CD4-positive, alpha-beta T cell treated with Interleukin-12 subunit alpha and Interleukin-12 subunit beta, for 1 hour (primary cell): Measurements from ENCODE around the gene TMC1.
A peak's percentile ranks its signal among the peaks of the same experiment; 100 is the strongest.
"Not testable (repeated sequence)": the region's sequence is repeated elsewhere in the genome, so short reads cannot be mapped to it uniquely, and the experiment has no call there.

ENCODE experiments used
- DNase-seq: peaks from one replicate; pipeline ENCODE4 v3.0.0-alpha.2; 2020

Gene TMC1

GRCh38 chr9:72827950-72828731, 306.7 kb downstream of the TMC1 start:
- no peak for DNase-seq

- DNase-seq, result no peak
Observed at GRCh38 chr9:72834994-72835393, 313.6 kb downstream of the TMC1 start.

GRCh38 chr9:72836790-72837189, 315.4 kb downstream of the TMC1 start:
- no peak for DNase-seq

- DNase-seq, result no peak
Observed at GRCh38 chr9:72839085-72839484, 317.7 kb downstream of the TMC1 start.

GRCh38 chr9:72843520-72844439, 322.4 kb downstream of the TMC1 start:
- no peak for DNase-seq

GRCh38 chr9:72844440-72844768, 323.0 kb downstream of the TMC1 start:
- no peak for DNase-seq

- not testable (repeated sequence) for DNase-seq
Observed at GRCh38 chr9:72845052-72845451, 323.6 kb downstream of the TMC1 start.

- DNase-seq, result not testable (repeated sequence)
Observed at GRCh38 chr9:72850209-72850608, 328.8 kb downstream of the TMC1 start.

- DNase-seq, result no peak
Observed at GRCh38 chr9:72855321-72855720, 333.9 kb downstream of the TMC1 start.

GRCh38 chr9:72855890-72856523, 334.6 kb downstream of the TMC1 start:
- DNase-seq, result no peak

GRCh38 chr9:72856972-72857623, 335.7 kb downstream of the TMC1 start:
- DNase-seq, result peak; percentile 5

GRCh38 chr9:72857624-72857996, 336.2 kb downstream of the TMC1 start:
- DNase-seq, result no peak

GRCh38 chr9:72858089-72858912, 336.9 kb downstream of the TMC1 start:
- DNase-seq, result no peak

GRCh38 chr9:72862788-72863187, 341.4 kb downstream of the TMC1 start:
- not testable (repeated sequence) for DNase-seq

GRCh38 chr9:72863456-72864094, 342.2 kb downstream of the TMC1 start:
- no peak for DNase-seq

GRCh38 chr9:72864327-72864726, 342.9 kb downstream of the TMC1 start:
- no peak for DNase-seq

GRCh38 chr9:72871685-72872084, 350.3 kb downstream of the TMC1 start:
- no peak for DNase-seq

- DNase-seq, result no peak
Observed at GRCh38 chr9:72872718-72873117, 351.3 kb downstream of the TMC1 start.

- DNase-seq, result no peak
Observed at GRCh38 chr9:72873456-72873855, 352.0 kb downstream of the TMC1 start.

- DNase-seq, result no peak
Observed at GRCh38 chr9:72874344-72874743, 352.9 kb downstream of the TMC1 start.

- no peak for DNase-seq
Observed at GRCh38 chr9:72875221-72875620, 353.8 kb downstream of the TMC1 start.

GRCh38 chr9:72880821-72881220, 359.4 kb downstream of the TMC1 start:
- DNase-seq, result no peak
